Measurements from ENCODE around the gene ONECUT2.
"Not testable (repeated sequence)": the region's sequence is repeated elsewhere in the genome, so short reads cannot be mapped to it uniquely, and the experiment has no call there.

ONECUT2 gene

DNA sequence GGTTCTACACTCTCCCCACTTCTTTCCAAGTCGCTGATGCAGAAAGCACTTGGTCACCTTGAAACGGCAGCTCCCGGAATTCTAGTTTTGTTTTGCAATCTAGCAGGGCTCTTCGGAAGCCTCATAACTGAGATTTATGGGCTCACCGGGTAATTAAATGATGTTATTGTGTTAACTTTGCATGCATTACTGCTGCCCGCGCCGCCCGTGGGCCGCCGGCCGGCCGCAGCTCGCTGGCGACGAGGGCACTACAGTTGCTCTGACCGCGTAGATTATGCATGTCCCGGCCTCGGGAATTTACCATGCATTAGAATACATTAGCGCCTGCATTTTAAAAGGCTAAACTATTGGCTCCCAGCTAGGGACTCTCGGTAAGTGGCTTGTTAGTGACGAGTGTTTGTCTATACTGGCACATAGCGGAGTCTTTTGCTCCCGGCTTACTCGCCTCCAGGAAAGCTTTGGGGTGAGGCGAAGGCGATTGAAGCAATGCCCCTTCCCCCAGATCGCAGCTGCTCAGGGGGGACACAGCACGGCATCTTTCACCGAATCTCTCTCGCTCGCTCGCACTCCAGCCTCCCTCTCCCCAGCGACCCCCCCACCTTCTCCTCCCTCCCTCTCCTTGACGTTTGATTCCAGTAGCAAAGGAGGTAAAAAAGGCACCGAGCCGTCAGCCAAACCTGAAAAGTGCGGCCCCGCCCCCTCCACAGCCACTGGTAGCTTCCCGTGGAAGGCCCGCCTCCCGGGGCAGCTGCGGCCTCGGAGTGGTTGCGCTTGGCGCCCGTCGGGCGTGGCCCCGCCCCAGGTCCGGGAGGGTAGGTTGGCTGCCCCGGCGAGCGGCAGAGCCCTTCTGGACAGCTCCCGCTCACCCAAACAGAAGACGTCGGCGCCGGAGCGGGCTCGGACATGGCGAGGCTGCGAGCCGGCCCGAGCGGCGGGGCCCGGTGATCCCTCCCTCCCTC is at the start of gene ONECUT2:
ONECUT2 (plus strand) TSS at position 839 of the 959 bp plus-strand sequence. CDS start 343 bp downstream, outside the sequence.
- no peak for DNase-seq

GRCh38 chr18:57389271-57389670 is 45.9 kb upstream of the ONECUT2 start:
- DNase-seq = no peak

- DNase-seq = no peak
Observed at GRCh38 chr18:57390044-57390443, 45.1 kb upstream of the ONECUT2 start.

- DNase-seq = not testable (repeated sequence)
Observed at GRCh38 chr18:57394749-57395148, 40.4 kb upstream of the ONECUT2 start.

DNA sequence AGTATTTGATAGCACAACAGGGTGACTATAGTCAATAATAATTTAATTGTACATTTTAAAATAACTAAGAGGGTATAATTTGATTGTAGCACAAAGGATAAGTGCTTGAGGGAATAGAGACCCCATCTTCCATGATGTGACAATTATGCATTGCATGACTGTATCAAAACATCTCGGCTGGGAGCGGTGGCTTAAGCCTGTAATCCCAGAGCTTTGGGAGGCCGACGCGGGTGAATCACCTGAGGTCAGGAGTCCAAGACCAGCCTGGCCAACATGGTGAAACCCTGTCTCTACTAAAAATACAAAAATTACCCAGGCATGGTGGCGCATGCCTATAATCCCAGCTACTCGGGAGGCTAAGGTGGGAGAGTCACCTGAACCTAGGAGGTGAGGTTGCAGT is 38.3 kb upstream of the ONECUT2 start:
- DNase-seq = not testable (repeated sequence)

DNA sequence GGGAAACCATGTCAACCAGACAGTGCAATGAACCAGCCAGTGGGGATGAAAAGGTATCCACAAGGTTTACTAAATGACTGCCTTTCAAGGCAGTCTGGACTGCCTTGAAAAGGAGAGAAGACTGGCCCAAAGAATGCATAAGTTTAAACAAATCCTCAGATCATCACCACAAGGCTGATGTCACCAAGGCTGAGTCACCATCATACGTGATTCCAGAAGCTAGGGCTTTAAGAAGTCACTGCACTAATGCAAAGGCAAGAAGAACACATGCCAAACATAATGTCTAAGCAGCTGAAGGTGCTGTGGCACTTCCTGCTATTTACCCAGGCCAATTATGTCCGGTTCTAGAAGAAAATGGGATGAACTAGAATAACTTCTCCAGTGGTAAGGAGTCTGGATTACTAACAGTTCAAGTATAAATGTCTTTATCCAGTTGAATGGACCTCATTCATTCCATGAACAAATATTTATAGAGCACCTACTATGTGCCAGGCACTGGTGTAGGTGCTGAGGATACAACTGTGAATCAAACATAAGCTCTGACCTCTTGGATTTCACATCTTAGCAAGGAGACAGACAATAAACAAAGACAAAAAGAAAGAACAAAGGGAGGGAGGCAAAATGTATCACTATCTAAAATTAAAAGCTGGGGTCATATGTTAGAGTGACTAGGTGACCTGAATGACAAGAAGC is 37.6 kb upstream of the ONECUT2 start:
- DNase-seq = no peak

DNA sequence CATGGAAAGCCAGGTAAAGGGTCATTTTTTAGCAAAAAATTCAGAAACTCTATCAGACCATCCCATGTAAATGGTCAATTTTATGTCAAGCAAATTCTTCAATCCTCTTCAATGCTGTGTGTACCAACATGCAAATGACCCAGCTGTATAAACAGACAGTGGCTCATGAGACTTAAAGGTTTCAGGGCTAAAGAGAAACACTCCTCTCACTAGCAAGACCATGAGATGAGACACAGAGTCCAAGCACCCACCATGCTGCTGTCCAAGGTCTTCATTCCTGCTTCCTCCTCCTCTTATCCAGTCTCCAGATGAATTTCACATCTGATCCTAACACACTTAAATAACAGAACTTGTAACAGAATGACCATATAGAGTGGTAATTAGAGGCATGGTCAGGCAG is 30.8 kb upstream of the ONECUT2 start:
- no peak for DNase-seq

DNA sequence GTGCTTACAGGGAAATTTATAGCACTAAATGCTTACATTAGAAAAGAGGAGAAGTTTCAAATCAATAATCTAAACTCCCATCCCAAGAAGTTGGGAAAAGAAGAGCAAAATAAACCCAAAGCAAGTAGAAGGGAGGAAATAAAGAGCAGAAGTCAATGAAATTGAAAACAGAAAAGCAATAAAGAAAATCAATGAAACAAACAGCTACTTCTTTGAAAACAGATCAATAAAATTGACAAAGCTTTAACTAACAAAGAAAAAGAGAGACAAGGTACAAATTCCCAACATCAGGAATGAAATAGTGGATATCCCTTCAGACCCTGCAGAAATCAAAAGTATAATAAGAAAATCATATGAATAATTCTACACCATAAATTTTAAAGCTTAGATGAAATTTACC is 25.5 kb upstream of the ONECUT2 start:
- DNase-seq = no peak

GRCh38 chr18:57410749-57411148 is 24.4 kb upstream of the ONECUT2 start:
- no peak for DNase-seq

- no peak for DNase-seq
Observed at GRCh38 chr18:57416542-57416941, 18.6 kb upstream of the ONECUT2 start.

DNA sequence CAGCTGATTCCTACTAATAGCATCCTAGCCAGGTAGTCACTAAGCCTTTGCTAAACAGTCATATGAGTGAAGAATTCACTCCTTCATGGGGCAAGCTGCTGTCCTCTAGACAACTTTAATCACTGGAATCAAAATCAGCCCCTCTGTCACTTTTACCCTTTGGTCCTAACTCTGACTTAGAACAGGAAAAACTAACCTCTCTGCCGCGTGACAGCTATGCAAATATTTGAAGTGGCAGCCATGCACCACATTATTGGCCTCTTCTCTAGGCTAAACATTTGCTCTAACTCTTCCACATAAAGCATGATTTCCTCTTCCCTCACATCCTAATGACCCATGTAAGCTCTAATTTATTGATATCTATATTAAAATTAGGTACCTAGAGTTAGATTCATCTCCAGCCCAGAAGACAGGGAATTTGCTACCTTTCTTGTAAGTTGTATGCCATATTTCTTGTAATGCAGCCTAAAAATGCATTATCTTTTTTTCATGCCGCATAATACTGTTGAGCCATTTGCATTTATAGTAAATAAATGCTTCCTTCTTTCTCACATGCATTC is 12.8 kb upstream of the ONECUT2 start:
- no peak for DNase-seq

DNA sequence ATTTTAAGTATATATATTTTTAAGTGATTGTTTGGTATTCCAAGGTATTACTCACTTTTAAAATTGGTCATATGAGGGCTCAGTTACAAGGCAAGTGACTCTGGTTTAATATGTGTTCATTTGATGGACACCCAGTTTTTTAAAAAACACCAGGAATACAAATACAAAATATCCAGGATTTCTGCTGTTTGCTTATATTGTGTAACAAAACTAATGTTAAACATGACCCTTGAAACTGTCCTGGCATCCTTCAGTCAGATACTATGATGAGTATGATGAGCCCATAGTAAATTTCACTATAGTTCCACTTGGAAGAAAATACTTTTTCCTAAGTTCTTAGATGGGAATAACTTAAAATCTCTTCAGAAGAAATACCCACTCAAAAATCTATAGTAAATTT is 11.4 kb upstream of the ONECUT2 start:
- DNase-seq = no peak

GRCh38 chr18:57425096-57425495 is 10.1 kb upstream of the ONECUT2 start:
- no peak for DNase-seq

GRCh38 chr18:57426187-57426586 is 9.0 kb upstream of the ONECUT2 start:
- no peak for DNase-seq

GRCh38 chr18:57427429-57428201 is 7.6 kb upstream of the ONECUT2 start:
- DNase-seq = no peak

DNA sequence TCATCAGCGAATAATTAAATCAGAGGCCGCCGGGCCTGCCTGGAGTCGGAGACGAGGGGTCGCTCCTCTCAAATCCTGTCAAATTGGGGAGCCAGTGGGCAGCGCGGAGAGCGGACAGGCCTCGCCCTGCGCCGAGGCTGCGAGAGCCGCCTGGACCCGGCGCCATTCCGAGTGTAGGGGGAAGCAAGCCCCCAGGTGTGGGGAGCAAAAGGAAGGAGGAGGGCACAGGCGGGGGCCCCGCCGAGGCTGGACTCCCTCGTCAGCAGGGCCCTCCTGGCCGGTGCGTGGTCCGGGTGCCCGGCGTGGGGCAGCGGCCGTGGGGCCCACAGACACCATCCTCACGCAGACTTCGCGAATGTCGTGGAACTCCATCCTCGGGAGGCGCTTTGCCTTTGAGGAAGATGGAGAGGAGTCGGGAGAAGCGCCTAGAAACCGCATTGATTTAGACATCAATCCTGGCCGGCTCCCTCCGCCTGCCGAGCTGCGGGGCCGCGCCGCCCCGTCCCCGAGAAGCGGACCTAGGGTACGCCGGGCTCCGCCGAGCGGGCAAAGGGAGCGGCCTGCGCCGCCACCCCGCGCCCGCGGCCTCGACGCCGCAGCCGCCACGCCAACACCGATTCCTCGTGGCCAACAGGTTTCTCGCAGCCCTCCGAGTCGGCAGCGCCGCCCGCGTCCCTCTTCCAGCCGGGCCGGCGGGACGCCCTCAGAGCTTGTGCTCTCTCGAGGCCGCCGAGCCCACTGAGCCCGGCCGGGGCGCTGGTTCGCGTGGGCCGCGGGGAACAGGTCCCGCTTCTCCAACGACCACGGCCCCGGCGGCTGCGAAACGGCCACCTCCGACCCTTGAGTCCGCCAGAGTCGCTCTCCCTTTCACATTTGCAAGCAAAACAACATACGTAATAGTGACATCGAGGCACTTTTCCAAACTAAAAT is 6.7 kb upstream of the ONECUT2 start:
- no peak for DNase-seq

- no peak for DNase-seq
Observed at GRCh38 chr18:57429167-57430078, 5.8 kb upstream of the ONECUT2 start.

DNA sequence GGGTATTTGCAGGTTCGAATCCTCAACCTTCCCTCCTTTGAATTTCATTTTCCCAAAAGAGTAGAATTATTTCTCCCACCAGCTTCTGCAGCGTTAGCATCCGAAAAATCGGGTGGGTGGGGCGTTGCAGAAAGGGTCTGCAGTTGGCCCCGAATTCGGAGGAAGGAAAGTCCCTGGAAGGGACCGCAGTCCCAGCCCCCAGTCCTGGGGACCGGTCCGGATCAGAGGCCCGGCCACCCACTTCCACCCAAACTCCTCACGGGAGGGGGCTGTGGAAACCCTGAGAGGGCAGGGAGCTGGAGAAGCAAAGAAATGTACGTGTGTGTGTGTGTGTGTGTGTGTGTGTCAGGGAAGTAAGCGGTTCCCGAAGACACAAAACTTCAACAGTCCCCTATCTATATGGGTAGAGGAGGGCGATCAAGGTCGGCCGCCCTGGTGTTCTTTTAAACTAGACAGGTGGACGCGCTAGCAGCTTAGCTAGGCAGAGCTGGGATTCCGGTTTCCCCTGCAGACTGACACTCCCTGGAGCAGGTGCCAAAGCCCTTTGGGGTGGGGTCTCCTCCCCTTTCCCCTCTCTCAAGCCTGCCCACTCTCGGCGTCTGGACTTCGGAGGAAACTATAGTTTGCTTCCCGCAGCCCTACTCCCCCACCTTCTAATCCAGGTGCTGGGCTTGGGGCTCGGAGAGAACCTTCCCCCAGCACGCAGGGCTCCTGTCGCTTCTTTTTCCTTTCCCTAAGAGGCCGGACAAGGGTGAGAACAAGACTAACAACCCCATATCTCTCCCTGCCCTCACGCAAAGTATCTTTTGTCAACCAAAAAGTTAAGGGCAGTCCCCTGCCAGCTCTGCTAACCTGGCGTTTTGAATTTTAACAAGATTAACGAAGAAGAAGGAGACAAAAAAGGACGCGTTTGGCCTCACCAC is 4.8 kb upstream of the ONECUT2 start:
- DNase-seq = no peak

- DNase-seq = no peak
Observed at GRCh38 chr18:57431002-57431382, 4.2 kb upstream of the ONECUT2 start.

Data from GF-D8 (cell line).